A673 (cell line): ENCODE measurements around the gene KIAA1328. TPM values are rescaled to one million over a fixed set of nuclear protein-coding genes. Genes with fewer than 3 reads are reported as not detected.

ENCODE experiments used
- BruUV-seq: library from RNA; stranded (reverse); fragments of 400-500 nt; replicated peaks from 2 replicates; lab custom pipeline; 2021; lab: Mats Ljungman, UMichigan
- CTCF ChIA-PET: fragments of 300-600 bp; sonication (Branson Sonifier 250); formaldehyde crosslinking; loops from one replicate; lab custom pipeline; 2022; ENCODE audit warnings: antibody characterized with exemption; lab: Charles Lee
- POLR2A ChIA-PET: fragments of 300-600 bp; sonication (Branson Sonifier 250); formaldehyde crosslinking; loops from one replicate; lab custom pipeline; 2022; ENCODE audit warnings: antibody characterized with exemption; ENCODE audit not compliant: low non-redundant PET; lab: Charles Lee
- DNase-seq: peaks from one replicate; pipeline ENCODE4 v3.0.0-alpha.2; 2015; ENCODE audit warnings: low spot score
- H3K27ac ChIP-seq: fragments of 200-600 bp; sonication (generic); 2 replicates; pipeline ENCODE4 v1.5.1; 2016; ENCODE audit warnings: mixed run types, low read depth, mild to moderate bottlenecking, mixed read lengths, antibody characterized with exemption, low read length; ENCODE audit not compliant: poor library complexity, severe bottlenecking
- H3K27me3 ChIP-seq: fragments of 200-600 bp; sonication (generic); replicated peaks from 2 replicates; pipeline ENCODE4 v1.6.1; 2017; ENCODE audit warnings: mixed run types, low read depth, mild to moderate bottlenecking, mixed read lengths, antibody characterized with exemption, low read length; ENCODE audit not compliant: insufficient read depth, poor library complexity
- H3K36me3 ChIP-seq: fragments of 200-600 bp; sonication (generic); 2 replicates; pipeline ENCODE4 v1.6.1; 2016; ENCODE audit warnings: mixed run types, mild to moderate bottlenecking, mixed read lengths, antibody characterized with exemption, low read length; ENCODE audit not compliant: insufficient read depth, poor library complexity, severe bottlenecking
- H3K4me1 ChIP-seq: fragments of 200-600 bp; sonication (generic); 2 replicates; pipeline ENCODE4 v1.6.1; 2017; ENCODE audit warnings: mixed run types, mild to moderate bottlenecking, mixed read lengths, antibody characterized with exemption, low read length; ENCODE audit not compliant: insufficient read depth, poor library complexity, severe bottlenecking
- H3K4me3 ChIP-seq: fragments of 200-600 bp; sonication (generic); 2 replicates; pipeline ENCODE4 v1.5.1; 2016; ENCODE audit warnings: low read depth, mixed run types, mild to moderate bottlenecking, mixed read lengths, low read length; ENCODE audit not compliant: poor library complexity, severe bottlenecking
- H3K9me3 ChIP-seq: fragments of 200-600 bp; sonication (generic); 2 replicates; pipeline ENCODE4 v1.6.1; 2016; ENCODE audit warnings: mixed run types, low read depth, mild to moderate bottlenecking, mixed read lengths, antibody characterized with exemption, low read length; ENCODE audit not compliant: poor library complexity, severe bottlenecking
- EZH2 ChIP-seq: fragments of 200-600 bp; sonication (generic); IDR thresholded peaks from 2 replicates; pipeline ENCODE4 v1.6.1; 2017; ENCODE audit warnings: borderline replicate concordance, low read depth, mild to moderate bottlenecking, mixed read lengths, antibody characterized with exemption, low read length; ENCODE audit not compliant: poor library complexity, severe bottlenecking
- intact Hi-C: fragments of 100-400 bp; cut with micrococcal nuclease; formaldehyde crosslinking; loops from one replicate; pipeline ENCODE4 v1.10.0; 2022; ENCODE audit not compliant: unreplicated experiment
- total RNA-seq: library from RNA; stranded (reverse); gene quantifications from 2 replicates; pipeline ENCODE4 v1.2.3, GENCODE V29; 2021
- TF ChIP-seq, protein P1 (sequence below): fragments of 300-800, 200-600 bp; sonication (generic); conservative IDR thresholded peaks from 2 replicates; pipeline ENCODE4 v1.5.1; 2017; ENCODE audit warnings: low read depth, mild to moderate bottlenecking, antibody characterized with exemption, low read length, moderate library complexity, mixed read lengths

Gene KIAA1328
- total RNA-seq, 1 experiment from 2014 or later = 6.5 TPM

DNA sequence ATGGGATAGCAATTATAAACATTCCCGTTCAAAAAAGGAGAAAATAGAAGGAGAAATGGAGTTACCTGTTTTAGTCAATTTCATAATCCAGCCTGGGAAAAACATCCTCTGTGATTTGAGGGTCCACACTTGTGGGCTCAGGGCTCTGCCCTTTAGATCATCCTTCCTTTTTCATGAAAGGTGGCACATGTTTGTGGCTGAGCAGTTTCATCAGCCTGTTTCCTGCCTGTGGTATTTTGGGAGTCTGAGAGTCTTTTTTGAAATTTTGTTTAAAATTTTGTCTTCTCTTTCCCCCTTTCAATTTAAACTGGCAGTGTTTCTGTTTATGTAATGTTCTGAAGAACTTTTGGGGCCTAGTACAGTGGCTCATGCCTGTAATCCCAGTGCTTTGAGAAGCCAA is 84.0 kb downstream of the KIAA1328 start:
- DNase-seq = no peak
- ChIA-PET CTCF (no interaction called here), POLR2A (no interaction called here)
- Histone ChIP-seq H3K27ac (no peak overlapping the region), H3K4me1 (no peaks in the 10 kb centered on the region), H3K4me3 (no peak overlapping the region), H3K9me3 (no peaks in the 10 kb centered on the region), H3K36me3 (no peaks in the 10 kb centered on the region), H3K27me3 (no peaks in the 10 kb centered on the region)
- intact Hi-C loops = no loop called here
- TF ChIP-seq, protein P1, sequence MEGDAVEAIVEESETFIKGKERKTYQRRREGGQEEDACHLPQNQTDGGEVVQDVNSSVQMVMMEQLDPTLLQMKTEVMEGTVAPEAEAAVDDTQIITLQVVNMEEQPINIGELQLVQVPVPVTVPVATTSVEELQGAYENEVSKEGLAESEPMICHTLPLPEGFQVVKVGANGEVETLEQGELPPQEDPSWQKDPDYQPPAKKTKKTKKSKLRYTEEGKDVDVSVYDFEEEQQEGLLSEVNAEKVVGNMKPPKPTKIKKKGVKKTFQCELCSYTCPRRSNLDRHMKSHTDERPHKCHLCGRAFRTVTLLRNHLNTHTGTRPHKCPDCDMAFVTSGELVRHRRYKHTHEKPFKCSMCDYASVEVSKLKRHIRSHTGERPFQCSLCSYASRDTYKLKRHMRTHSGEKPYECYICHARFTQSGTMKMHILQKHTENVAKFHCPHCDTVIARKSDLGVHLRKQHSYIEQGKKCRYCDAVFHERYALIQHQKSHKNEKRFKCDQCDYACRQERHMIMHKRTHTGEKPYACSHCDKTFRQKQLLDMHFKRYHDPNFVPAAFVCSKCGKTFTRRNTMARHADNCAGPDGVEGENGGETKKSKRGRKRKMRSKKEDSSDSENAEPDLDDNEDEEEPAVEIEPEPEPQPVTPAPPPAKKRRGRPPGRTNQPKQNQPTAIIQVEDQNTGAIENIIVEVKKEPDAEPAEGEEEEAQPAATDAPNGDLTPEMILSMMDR = no peak
- no peak for TF ChIP-seq EZH2
- no TSS peak for BruUV-seq

DNA sequence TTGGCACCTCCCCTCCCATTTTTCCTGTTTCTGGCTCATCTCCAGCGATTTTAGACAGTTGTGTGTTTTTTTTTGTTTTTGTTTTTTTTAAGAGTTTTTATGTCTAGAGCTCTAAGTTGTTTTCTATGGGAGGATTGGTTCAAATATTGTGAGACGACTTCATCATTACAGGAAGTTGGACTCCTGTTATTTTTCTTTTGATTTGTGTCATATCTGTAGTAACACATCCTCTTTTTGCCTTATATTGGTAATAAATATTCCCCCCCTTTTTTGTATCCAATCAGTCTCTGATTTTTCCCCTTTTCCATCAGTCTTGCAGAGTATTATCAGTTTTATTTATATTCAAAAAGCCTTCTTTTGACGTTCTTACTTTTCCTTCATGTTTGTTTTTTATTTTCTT is 89.0 kb downstream of the KIAA1328 start:
- no peak for DNase-seq
- CTCF ChIA-PET = no interaction called here

DNA sequence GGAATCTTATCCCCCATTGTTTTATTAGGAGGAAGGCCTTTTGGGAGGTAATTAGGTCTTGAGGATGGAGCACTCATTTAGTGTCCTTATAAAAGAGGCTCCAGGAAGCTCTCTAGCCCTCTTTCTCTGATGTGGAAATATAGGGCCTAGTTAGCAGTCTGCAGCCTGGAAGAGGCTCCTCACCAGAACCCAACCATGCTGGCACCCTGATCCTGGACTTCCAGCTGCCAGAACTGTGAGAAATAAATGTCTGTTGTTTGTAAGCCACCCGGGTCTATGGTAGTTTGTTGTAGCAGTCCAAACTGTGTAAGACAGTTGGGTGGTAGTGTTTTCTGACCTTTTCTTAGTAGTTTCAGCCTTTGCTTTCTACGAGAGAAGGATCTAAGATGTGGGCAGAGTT is 100.7 kb downstream of the KIAA1328 start:
- TF ChIP-seq EZH2 = no peak
- TF ChIP-seq, protein P1 = no peak
- CTCF ChIA-PET = no interaction called here
- POLR2A ChIA-PET = no interaction called here
- Histone ChIP-seq H3K4me3 (no peak overlapping the region), H3K4me1 (no peaks in the 10 kb centered on the region), H3K27ac (no peak overlapping the region), H3K9me3 (no peaks in the 10 kb centered on the region), H3K27me3 (no peaks in the 10 kb centered on the region), H3K36me3 (no peaks in the 10 kb centered on the region)
- intact Hi-C loops = no loop called here
- no peak for DNase-seq
- no TSS peak for BruUV-seq

More for the DNA sequence above, 89.0 kb downstream of the KIAA1328 start:
- H3K27me3 ChIP-seq = no peaks in the 10 kb centered on the region
- no peak for TF ChIP-seq EZH2
- TF ChIP-seq, protein P1 = no peak
- H3K4me1 ChIP-seq = no peaks in the 10 kb centered on the region
- no peaks in the 10 kb centered on the region for H3K36me3 ChIP-seq
- intact Hi-C loops = no loop called here
- H3K27ac ChIP-seq = no peak overlapping the region
- POLR2A ChIA-PET = no interaction called here
- BruUV-seq = no TSS peak
- H3K4me3 ChIP-seq = no peak overlapping the region
- no peaks in the 10 kb centered on the region for H3K9me3 ChIP-seq
